Keratinocyte (primary cell): ENCODE measurements around the gene NQO2. TPM values are rescaled to one million over a fixed set of nuclear protein-coding genes. Genes with fewer than 3 reads are reported as not detected.
"Not testable (repeated sequence)": the region's sequence is repeated elsewhere in the genome, so short reads cannot be mapped to it uniquely, and the experiment has no call there.

Experiments used
- DNase-seq: peaks from one replicate; pipeline ENCODE4 v3.0.0-alpha.2; 2011; ENCODE audit warnings: low read depth, missing footprints, low spot score
- FAIRE-seq: peaks from 2 replicates; lab custom pipeline; 2011; peaks lifted over from hg19 to GRCh38; lab: Jason Lieb, UNC
- H2AFZ ChIP-seq: 2 replicates; pipeline ENCODE4 v1.6.0; 2012; ENCODE audit warnings: low read length, control low read depth, inconsistent platforms; ENCODE audit not compliant: control insufficient read depth
- H3K27ac ChIP-seq: 2 replicates; pipeline ENCODE4 v1.5.1; 2011; ENCODE audit warnings: low read length; ENCODE audit not compliant: control insufficient read depth, insufficient read depth
- H3K27me3 ChIP-seq: 3 replicates; pipeline ENCODE4 v1.6.0; 2011; ENCODE audit warnings: low read length; ENCODE audit not compliant: control insufficient read depth, insufficient read depth; ENCODE audit errors: extremely low read depth
- H3K36me3 ChIP-seq, 2 experiments: 2 replicates in 1 of 2; 3 replicates in 1 of 2; pipeline ENCODE4 v1.5.1; 2011; ENCODE audit warnings: low read length in 2 of 2, mild to moderate bottlenecking in 1 of 2; ENCODE audit not compliant: control insufficient read depth in 2 of 2, insufficient read depth in 2 of 2; ENCODE audit errors: extremely low read depth in 1 of 2
- H3K4me1 ChIP-seq: 3 replicates; pipeline ENCODE4 v1.5.1; 2011; ENCODE audit warnings: low read length; ENCODE audit not compliant: control insufficient read depth, insufficient read depth; ENCODE audit errors: extremely low read depth
- H3K4me2 ChIP-seq: 3 replicates; pipeline ENCODE4 v1.6.0; 2011; ENCODE audit warnings: low read depth, low read length; ENCODE audit not compliant: control insufficient read depth, insufficient read depth; ENCODE audit errors: extremely low read depth
- H3K4me3 ChIP-seq, 3 experiments: fragments of 200-600 bp in 1 of 3; sonication (generic) in 1 of 3; 2 replicates in 2 of 3; 3 replicates in 1 of 3; pipeline ENCODE4 v1.5.1; 2011 to 2016; ENCODE audit warnings: low read length in 3 of 3, mild to moderate bottlenecking in 3 of 3, control low read depth in 2 of 3, inconsistent platforms in 1 of 3, low read depth in 1 of 3, mixed read lengths in 1 of 3, mixed run types in 1 of 3, moderate library complexity in 1 of 3; ENCODE audit not compliant: control insufficient read depth in 2 of 3, insufficient read depth in 2 of 3; ENCODE audit errors: extremely low read depth in 1 of 3
- H3K79me2 ChIP-seq: 2 replicates; pipeline ENCODE4 v1.6.0; 2012; ENCODE audit warnings: low read length; ENCODE audit not compliant: control insufficient read depth, insufficient read depth
- H3K9ac ChIP-seq: 3 replicates; pipeline ENCODE4 v1.6.0; 2011; ENCODE audit warnings: low read length; ENCODE audit not compliant: control insufficient read depth, insufficient read depth; ENCODE audit errors: extremely low read depth
- H3K9me1 ChIP-seq: 3 replicates; pipeline ENCODE4 v1.6.0; 2011; ENCODE audit warnings: low read length; ENCODE audit not compliant: control insufficient read depth, insufficient read depth; ENCODE audit errors: extremely low read depth
- H3K9me3 ChIP-seq: 2 replicates; pipeline ENCODE4 v1.5.1; 2012; ENCODE audit warnings: low read depth, low read length; ENCODE audit not compliant: control insufficient read depth
- H4K20me1 ChIP-seq: 3 replicates; pipeline ENCODE4 v1.6.0; 2011; ENCODE audit warnings: low read length; ENCODE audit not compliant: control insufficient read depth, insufficient read depth; ENCODE audit errors: extremely low read depth
- CTCF ChIP-seq, 3 experiments: IDR thresholded peaks in 1 of 3; conservative IDR thresholded peaks in 1 of 3; optimal IDR thresholded peaks in 1 of 3; 2 replicates in 2 of 3; 3 replicates in 1 of 3; pipeline versions ENCODE3 to v1.5.1; 2011; ENCODE audit warnings: low read length in 3 of 3, mild to moderate bottlenecking in 3 of 3, moderate library complexity in 2 of 3, control low read depth in 1 of 3, inconsistent platforms in 1 of 3; ENCODE audit not compliant: insufficient read depth in 2 of 3; ENCODE audit errors: extremely low read depth in 1 of 3
- EZH2 ChIP-seq: IDR thresholded peaks from one replicate; pipeline ENCODE4 v1.6.1; 2012; ENCODE audit warnings: inconsistent platforms, mild to moderate bottlenecking, low read length, moderate library complexity
- dilution Hi-C: fragments of 300-500 bp; cut with MboI; formaldehyde crosslinking; loops from one replicate; pipeline ENCODE4 v1.7.0; 2020; ENCODE audit warnings: low sequenced_read_pairs; ENCODE audit not compliant: extremely low pct_ligation_motif_present
- polyA plus RNA-seq, 5 experiments: library from polyadenylated mRNA; depleted of rRNA in 3 of 5; stranded (reverse) in 3 of 5; stranded (forward) in 1 of 5; unstranded in 1 of 5; fragments of >200 nt; gene quantifications; 1 replicate in 1 of 5; 2 replicates in 3 of 5; 3 replicates in 1 of 5; pipeline versions ENCODE4 v1.2.1 to v1.2.3, GENCODE V29; 2011 to 2012; ENCODE audit warnings: missing spikeins in 2 of 5, low read depth in 1 of 5, low replicate concordance in 1 of 5

NQO2 gene
- polyA plus RNA-seq, 1 donor (not counting 4 experiments of a cell fraction or from before 2014, with no cell fraction given), result 22.9 TPM

GRCh38 chr6:3006476-3006875 lies 6.8 kb downstream of the NQO2 start:
- Histone ChIP-seq H3K79me2 (no peaks in the 10 kb centered on the region), H3K9ac (no peak overlapping the region), H3K4me2 (no peak overlapping the region), H2AFZ (no peak overlapping the region), H3K27me3 (no peaks in the 10 kb centered on the region), H3K27ac (no peak overlapping the region), H3K4me1 (peaks cover 3% of the 10 kb centered on the region), H3K4me3 (no peak overlapping the region), H3K9me3 (no peaks in the 10 kb centered on the region), H3K9me1 (no peaks in the 10 kb centered on the region), H4K20me1 (no peaks in the 10 kb centered on the region), H3K36me3 (peaks cover 9 to 11% of the 10 kb centered on the region in 2 experiments)
- FAIRE-seq (no peak), DNase-seq (no peak)
- dilution Hi-C loops, result no loop called here
- TF ChIP-seq CTCF (optimal IDR thresholded peaks at IDR 0.05 in 1 of 3, IDR thresholded peaks at IDR 0.05 in 1 of 3, conservative IDR thresholded peaks at IDR 0.05 in 1 of 3; ENCODE audit: extremely low read depth in 1 of 3, insufficient read depth in 2 of 3, low read length in 3 of 3) (no peak), EZH2 (no peak)

- Histone ChIP-seq H3K9me3 (no peaks in the 10 kb centered on the region), H3K9ac (no peak overlapping the region), H3K9me1 (no peaks in the 10 kb centered on the region), H3K27me3 (no peaks in the 10 kb centered on the region), H3K4me1 (no peaks in the 10 kb centered on the region), H3K79me2 (no peaks in the 10 kb centered on the region), H4K20me1 (no peaks in the 10 kb centered on the region), H3K4me3 (no peak overlapping the region), H2AFZ (no peak overlapping the region), H3K27ac (no peak overlapping the region), H3K36me3 (peaks cover 11 to 12% of the 10 kb centered on the region in 2 experiments), H3K4me2 (no peak overlapping the region)
- TF ChIP-seq CTCF (optimal IDR thresholded peaks at IDR 0.05 in 1 of 3, IDR thresholded peaks at IDR 0.05 in 1 of 3, conservative IDR thresholded peaks at IDR 0.05 in 1 of 3; ENCODE audit: extremely low read depth in 1 of 3, insufficient read depth in 2 of 3, low read length in 3 of 3) (no peak), EZH2 (no peak)
- DNase-seq (no peak), FAIRE-seq (no peak)
- dilution Hi-C loops, result no loop called here
Observed at GRCh38 chr6:3007571-3007970, 7.9 kb downstream of the NQO2 start.

- FAIRE-seq, dilution Hi-C loops: not testable (repeated sequence)
Observed at GRCh38 chr6:3008712-3009265, 9.1 kb downstream of the NQO2 start.

More at GRCh38 chr6:3008712-3009265, 9.1 kb downstream of the NQO2 start:
- not testable (repeated sequence) for H3K9ac ChIP-seq, H3K27me3 ChIP-seq, H3K79me2 ChIP-seq, H3K9me3 ChIP-seq, H4K20me1 ChIP-seq, H3K4me3 ChIP-seq, H3K27ac ChIP-seq, H3K4me2 ChIP-seq, DNase-seq, H3K4me1 ChIP-seq, H3K9me1 ChIP-seq, H2AFZ ChIP-seq
- H3K36me3 ChIP-seq, result peaks cover 11 to 12% of the 10 kb centered on the region in 2 experiments
